ENCODE data around the gene ALDH4A1. TPM values are rescaled to one million over a fixed set of nuclear protein-coding genes. Genes with fewer than 3 reads are reported as not detected.
"Not testable (repeated sequence)": the region's sequence is repeated elsewhere in the genome, so short reads cannot be mapped to it uniquely, and the experiment has no call there.

The ALDH4A1 gene
- polyA plus RNA-seq, 2 donors, result 34.7 to 39.6 TPM

GRCh38 chr1:18854331-18855025 is 47.9 kb downstream of the ALDH4A1 start:
- peaks cover 0 to 4% of the 10 kb centered on the region in 2 donors for H3K9me3 ChIP-seq (ENCODE audit: control insufficient read depth in 2 of 2, insufficient read depth in 1 of 2, low read depth in 1 of 2, low read length in 1 of 2)
- H3K4me1 ChIP-seq (ENCODE audit: control insufficient read depth in 2 of 2, insufficient read depth in 2 of 2, low read length in 1 of 2), result peaks cover 0 to 4% of the 10 kb centered on the region in 2 donors
- H3K4me3 ChIP-seq (ENCODE audit: low read depth in 1 of 2, low read length in 2 of 2), result no peak overlapping the region
- no peaks in the 10 kb centered on the region for H3K36me3 ChIP-seq (ENCODE audit: control insufficient read depth in 2 of 2, insufficient read depth in 2 of 2, low read length in 1 of 2)
- 88 to 91% methylated on average over 49 of the region's 49 CpGs for WGBS, 2 donors
- no peak overlapping the region for H3K27ac ChIP-seq (ENCODE audit: low read depth in 2 of 2, low read length in 1 of 2)
- H3K27me3 ChIP-seq (ENCODE audit: control insufficient read depth in 1 of 2, insufficient read depth in 2 of 2, low read length in 2 of 2), result no peaks in the 10 kb centered on the region

- 48 to 51% methylated on average over 6 of the region's 6 CpGs for WGBS, 2 donors
- H3K4me1 ChIP-seq (ENCODE audit: control insufficient read depth in 2 of 2, insufficient read depth in 2 of 2, low read length in 1 of 2), result no peaks in the 10 kb centered on the region
- H3K9me3 ChIP-seq (ENCODE audit: control insufficient read depth in 2 of 2, insufficient read depth in 1 of 2, low read depth in 1 of 2, low read length in 1 of 2), result no peaks in the 10 kb centered on the region
- H3K27me3 ChIP-seq (ENCODE audit: control insufficient read depth in 1 of 2, insufficient read depth in 2 of 2, low read length in 2 of 2), result no peaks in the 10 kb centered on the region
- no peak overlapping the region for H3K4me3 ChIP-seq (ENCODE audit: low read depth in 1 of 2, low read length in 2 of 2)
- no peaks in the 10 kb centered on the region for H3K36me3 ChIP-seq (ENCODE audit: control insufficient read depth in 2 of 2, insufficient read depth in 2 of 2, low read length in 1 of 2)
- H3K27ac ChIP-seq (ENCODE audit: low read depth in 2 of 2, low read length in 1 of 2), result no peak overlapping the region
These were observed 49.9 kb downstream of the ALDH4A1 start for GRCh38 chr1:18852501-18852900.

GRCh38 chr1:18849261-18849711 is 53.1 kb downstream of the ALDH4A1 start:
- no peaks in the 10 kb centered on the region for H3K36me3 ChIP-seq (ENCODE audit: control insufficient read depth in 2 of 2, insufficient read depth in 2 of 2, low read length in 1 of 2)
- H3K27me3 ChIP-seq (ENCODE audit: control insufficient read depth in 1 of 2, insufficient read depth in 2 of 2, low read length in 2 of 2), result no peaks in the 10 kb centered on the region
- H3K27ac ChIP-seq (ENCODE audit: low read depth in 2 of 2, low read length in 1 of 2), result no peak overlapping the region
- peaks cover 3 to 5% of the 10 kb centered on the region in 2 donors for H3K9me3 ChIP-seq (ENCODE audit: control insufficient read depth in 2 of 2, insufficient read depth in 1 of 2, low read depth in 1 of 2, low read length in 1 of 2)
- no peak overlapping the region for H3K4me3 ChIP-seq (ENCODE audit: low read depth in 1 of 2, low read length in 2 of 2)
- no peaks in the 10 kb centered on the region for H3K4me1 ChIP-seq (ENCODE audit: control insufficient read depth in 2 of 2, insufficient read depth in 2 of 2, low read length in 1 of 2)
- 44 to 55% methylated on average over 11 of the region's 11 CpGs for WGBS, 2 donors

GRCh38 chr1:18847723-18848122 is 54.6 kb downstream of the ALDH4A1 start:
- WGBS, 2 donors, result 69 to 86% methylated on average over 2 of the region's 2 CpGs
- H3K27ac ChIP-seq (ENCODE audit: low read depth in 2 of 2, low read length in 1 of 2); H3K4me3 ChIP-seq (ENCODE audit: low read depth in 1 of 2, low read length in 2 of 2); H3K27me3 ChIP-seq (ENCODE audit: control insufficient read depth in 1 of 2, insufficient read depth in 2 of 2, low read length in 2 of 2); H3K4me1 ChIP-seq (ENCODE audit: control insufficient read depth in 2 of 2, insufficient read depth in 2 of 2, low read length in 1 of 2); H3K36me3 ChIP-seq (ENCODE audit: control insufficient read depth in 2 of 2, insufficient read depth in 2 of 2, low read length in 1 of 2); H3K9me3 ChIP-seq (ENCODE audit: control insufficient read depth in 2 of 2, insufficient read depth in 1 of 2, low read depth in 1 of 2, low read length in 1 of 2): not testable (repeated sequence)

- no peak overlapping the region for H3K4me3 ChIP-seq (ENCODE audit: low read depth in 1 of 2, low read length in 2 of 2)
- peaks cover 2 to 3% of the 10 kb centered on the region in 2 donors for H3K9me3 ChIP-seq (ENCODE audit: control insufficient read depth in 2 of 2, insufficient read depth in 1 of 2, low read depth in 1 of 2, low read length in 1 of 2)
- no peaks in the 10 kb centered on the region for H3K36me3 ChIP-seq (ENCODE audit: control insufficient read depth in 2 of 2, insufficient read depth in 2 of 2, low read length in 1 of 2)
- no peaks in the 10 kb centered on the region for H3K4me1 ChIP-seq (ENCODE audit: control insufficient read depth in 2 of 2, insufficient read depth in 2 of 2, low read length in 1 of 2)
- H3K27me3 ChIP-seq (ENCODE audit: control insufficient read depth in 1 of 2, insufficient read depth in 2 of 2, low read length in 2 of 2), result no peaks in the 10 kb centered on the region
- 89 to 92% methylated on average over 17 of the region's 17 CpGs for WGBS, 2 donors
- H3K27ac ChIP-seq (ENCODE audit: low read depth in 2 of 2, low read length in 1 of 2), result no peak overlapping the region
These were observed 62.2 kb downstream of the ALDH4A1 start for GRCh38 chr1:18840145-18840544.

- no peak overlapping the region for H3K27ac ChIP-seq (ENCODE audit: low read depth in 2 of 2, low read length in 1 of 2)
- H3K9me3 ChIP-seq (ENCODE audit: control insufficient read depth in 2 of 2, insufficient read depth in 1 of 2, low read depth in 1 of 2, low read length in 1 of 2), result peaks cover 0 to 2% of the 10 kb centered on the region in 2 donors
- H3K4me3 ChIP-seq (ENCODE audit: low read depth in 1 of 2, low read length in 2 of 2), result no peak overlapping the region
- no peaks in the 10 kb centered on the region for H3K36me3 ChIP-seq (ENCODE audit: control insufficient read depth in 2 of 2, insufficient read depth in 2 of 2, low read length in 1 of 2)
- no peaks in the 10 kb centered on the region for H3K4me1 ChIP-seq (ENCODE audit: control insufficient read depth in 2 of 2, insufficient read depth in 2 of 2, low read length in 1 of 2)
- H3K27me3 ChIP-seq (ENCODE audit: control insufficient read depth in 1 of 2, insufficient read depth in 2 of 2, low read length in 2 of 2), result peaks cover 0 to 2% of the 10 kb centered on the region in 2 donors
- WGBS, 2 donors, result 66 to 75% methylated on average over 5 of the region's 5 CpGs
These were observed 65.7 kb downstream of the ALDH4A1 start for GRCh38 chr1:18836654-18837053.

- H3K4me3 ChIP-seq (ENCODE audit: low read depth in 1 of 2, low read length in 2 of 2); H3K4me1 ChIP-seq (ENCODE audit: control insufficient read depth in 2 of 2, insufficient read depth in 2 of 2, low read length in 1 of 2); H3K27ac ChIP-seq (ENCODE audit: low read depth in 2 of 2, low read length in 1 of 2); H3K27me3 ChIP-seq (ENCODE audit: control insufficient read depth in 1 of 2, insufficient read depth in 2 of 2, low read length in 2 of 2); H3K36me3 ChIP-seq (ENCODE audit: control insufficient read depth in 2 of 2, insufficient read depth in 2 of 2, low read length in 1 of 2); H3K9me3 ChIP-seq (ENCODE audit: control insufficient read depth in 2 of 2, insufficient read depth in 1 of 2, low read depth in 1 of 2, low read length in 1 of 2): not testable (repeated sequence)
- WGBS, 2 donors, result 16 to 34% methylated on average over 1 of the region's 1 CpG
These were observed 70.0 kb downstream of the ALDH4A1 start for GRCh38 chr1:18832319-18832718.

GRCh38 chr1:18831656-18832055 is 70.7 kb downstream of the ALDH4A1 start:
- Histone ChIP-seq H3K27ac (ENCODE audit: low read depth in 2 of 2, low read length in 1 of 2) (no peak overlapping the region), H3K36me3 (ENCODE audit: control insufficient read depth in 2 of 2, insufficient read depth in 2 of 2, low read length in 1 of 2) (no peaks in the 10 kb centered on the region), H3K4me3 (ENCODE audit: low read depth in 1 of 2, low read length in 2 of 2) (no peak overlapping the region), H3K27me3 (ENCODE audit: control insufficient read depth in 1 of 2, insufficient read depth in 2 of 2, low read length in 2 of 2) (peaks cover 0 to 2% of the 10 kb centered on the region in 2 donors), H3K9me3 (ENCODE audit: control insufficient read depth in 2 of 2, insufficient read depth in 1 of 2, low read depth in 1 of 2, low read length in 1 of 2) (peaks cover 5 to 7% of the 10 kb centered on the region in 2 donors), H3K4me1 (ENCODE audit: control insufficient read depth in 2 of 2, insufficient read depth in 2 of 2, low read length in 1 of 2) (no peaks in the 10 kb centered on the region)
- 80 to 91% methylated on average over 1 to 2 of the region's 2 CpGs for WGBS, 2 donors

GRCh38 chr1:18830596-18830995 is 71.8 kb downstream of the ALDH4A1 start:
- H3K4me3 ChIP-seq (ENCODE audit: low read depth in 1 of 2, low read length in 2 of 2), result no peak overlapping the region
- H3K9me3 ChIP-seq (ENCODE audit: control insufficient read depth in 2 of 2, insufficient read depth in 1 of 2, low read depth in 1 of 2, low read length in 1 of 2), result peaks cover 5 to 7% of the 10 kb centered on the region in 2 donors
- H3K4me1 ChIP-seq (ENCODE audit: control insufficient read depth in 2 of 2, insufficient read depth in 2 of 2, low read length in 1 of 2), result no peaks in the 10 kb centered on the region
- no peak overlapping the region for H3K27ac ChIP-seq (ENCODE audit: low read depth in 2 of 2, low read length in 1 of 2)
- no peaks in the 10 kb centered on the region for H3K36me3 ChIP-seq (ENCODE audit: control insufficient read depth in 2 of 2, insufficient read depth in 2 of 2, low read length in 1 of 2)
- peaks cover 0 to 2% of the 10 kb centered on the region in 2 donors for H3K27me3 ChIP-seq (ENCODE audit: control insufficient read depth in 1 of 2, insufficient read depth in 2 of 2, low read length in 2 of 2)
- 50 to 69% methylated on average over 12 of the region's 12 CpGs for WGBS, 2 donors

- peaks cover 0 to 2% of the 10 kb centered on the region in 2 donors for H3K27me3 ChIP-seq (ENCODE audit: control insufficient read depth in 1 of 2, insufficient read depth in 2 of 2, low read length in 2 of 2)
- H3K36me3 ChIP-seq (ENCODE audit: control insufficient read depth in 2 of 2, insufficient read depth in 2 of 2, low read length in 1 of 2), result no peaks in the 10 kb centered on the region
- H3K4me1 ChIP-seq (ENCODE audit: control insufficient read depth in 2 of 2, insufficient read depth in 2 of 2, low read length in 1 of 2), result no peaks in the 10 kb centered on the region
- 83 to 90% methylated on average over 1 of the region's 1 CpG for WGBS, 2 donors
- no peak overlapping the region for H3K27ac ChIP-seq (ENCODE audit: low read depth in 2 of 2, low read length in 1 of 2)
- peaks cover 5 to 7% of the 10 kb centered on the region in 2 donors for H3K9me3 ChIP-seq (ENCODE audit: control insufficient read depth in 2 of 2, insufficient read depth in 1 of 2, low read depth in 1 of 2, low read length in 1 of 2)
- H3K4me3 ChIP-seq (ENCODE audit: low read depth in 1 of 2, low read length in 2 of 2), result no peak overlapping the region
These were observed 72.7 kb downstream of the ALDH4A1 start for GRCh38 chr1:18829671-18830070.

Measured in esophagus (tissue), 2 donors.